Measurements from ENCODE around the gene OR1A2. TPM values are rescaled to one million over a fixed set of nuclear protein-coding genes. Genes with fewer than 3 reads are reported as not detected.

Gene OR1A2, protein sequence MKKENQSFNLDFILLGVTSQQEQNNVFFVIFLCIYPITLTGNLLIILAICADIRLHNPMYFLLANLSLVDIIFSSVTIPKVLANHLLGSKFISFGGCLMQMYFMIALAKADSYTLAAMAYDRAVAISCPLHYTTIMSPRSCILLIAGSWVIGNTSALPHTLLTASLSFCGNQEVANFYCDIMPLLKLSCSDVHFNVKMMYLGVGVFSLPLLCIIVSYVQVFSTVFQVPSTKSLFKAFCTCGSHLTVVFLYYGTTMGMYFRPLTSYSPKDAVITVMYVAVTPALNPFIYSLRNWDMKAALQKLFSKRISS
- not detected in 2 replicates for total RNA-seq

DNA sequence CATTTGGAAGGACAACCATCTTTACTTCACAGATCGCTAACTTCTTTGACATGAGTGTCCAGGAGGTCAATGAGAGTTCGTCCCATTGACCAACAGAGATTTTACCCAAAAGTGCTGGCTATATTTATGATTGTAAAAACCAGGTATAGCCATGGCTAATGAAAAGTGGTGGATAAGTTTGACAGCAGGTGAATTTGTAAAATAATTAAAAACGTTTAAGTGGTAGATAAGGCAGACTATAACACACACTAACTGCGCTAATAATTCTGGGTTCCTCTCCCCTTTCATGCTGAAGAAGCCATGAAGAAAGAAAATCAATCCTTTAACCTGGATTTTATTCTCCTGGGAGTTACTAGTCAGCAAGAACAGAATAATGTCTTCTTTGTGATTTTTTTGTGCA lies at the start of gene OR1A2:
TSS of gene OR1A2 (plus strand) at position 301 of the 400 bp plus-strand sequence. CDS start at position 301, 0 bp downstream.
- no peak within 1 kb of the TSS for H3K4me3 ChIP-seq (ENCODE audit: low read depth, low read length)
- no peak for DNase-seq (ENCODE audit: low read depth)
- TF ChIP-seq, protein P1, sequence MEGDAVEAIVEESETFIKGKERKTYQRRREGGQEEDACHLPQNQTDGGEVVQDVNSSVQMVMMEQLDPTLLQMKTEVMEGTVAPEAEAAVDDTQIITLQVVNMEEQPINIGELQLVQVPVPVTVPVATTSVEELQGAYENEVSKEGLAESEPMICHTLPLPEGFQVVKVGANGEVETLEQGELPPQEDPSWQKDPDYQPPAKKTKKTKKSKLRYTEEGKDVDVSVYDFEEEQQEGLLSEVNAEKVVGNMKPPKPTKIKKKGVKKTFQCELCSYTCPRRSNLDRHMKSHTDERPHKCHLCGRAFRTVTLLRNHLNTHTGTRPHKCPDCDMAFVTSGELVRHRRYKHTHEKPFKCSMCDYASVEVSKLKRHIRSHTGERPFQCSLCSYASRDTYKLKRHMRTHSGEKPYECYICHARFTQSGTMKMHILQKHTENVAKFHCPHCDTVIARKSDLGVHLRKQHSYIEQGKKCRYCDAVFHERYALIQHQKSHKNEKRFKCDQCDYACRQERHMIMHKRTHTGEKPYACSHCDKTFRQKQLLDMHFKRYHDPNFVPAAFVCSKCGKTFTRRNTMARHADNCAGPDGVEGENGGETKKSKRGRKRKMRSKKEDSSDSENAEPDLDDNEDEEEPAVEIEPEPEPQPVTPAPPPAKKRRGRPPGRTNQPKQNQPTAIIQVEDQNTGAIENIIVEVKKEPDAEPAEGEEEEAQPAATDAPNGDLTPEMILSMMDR (conservative IDR thresholded peaks at IDR 0.05; ENCODE audit: low read depth, low read length), result no peak

DNA sequence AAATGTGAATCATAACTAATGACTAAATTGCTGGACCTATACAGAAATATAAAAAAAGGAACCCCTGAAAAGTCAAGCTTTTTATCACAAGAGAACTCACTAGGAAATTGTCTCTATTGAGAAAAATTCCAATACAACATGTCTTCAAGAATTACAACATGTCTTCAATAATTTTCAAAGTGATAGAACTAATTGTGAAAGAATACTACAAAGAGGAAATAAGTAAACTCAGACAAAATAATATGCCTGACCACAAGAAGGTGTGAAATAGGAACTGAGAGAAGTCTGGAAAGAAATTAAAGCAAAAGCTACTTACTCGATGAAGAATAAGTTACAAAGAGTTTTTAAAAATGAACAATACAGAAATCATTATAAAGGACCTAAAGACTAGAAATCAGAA lies 40.1 kb upstream of the OR1A2 start:
- no peak overlapping the region for H3K4me3 ChIP-seq (ENCODE audit: low read depth, low read length)
- TF ChIP-seq, protein P1 (conservative IDR thresholded peaks at IDR 0.05; ENCODE audit: low read depth, low read length), result no peak
- DNase-seq (ENCODE audit: low read depth), result no peak

DNA sequence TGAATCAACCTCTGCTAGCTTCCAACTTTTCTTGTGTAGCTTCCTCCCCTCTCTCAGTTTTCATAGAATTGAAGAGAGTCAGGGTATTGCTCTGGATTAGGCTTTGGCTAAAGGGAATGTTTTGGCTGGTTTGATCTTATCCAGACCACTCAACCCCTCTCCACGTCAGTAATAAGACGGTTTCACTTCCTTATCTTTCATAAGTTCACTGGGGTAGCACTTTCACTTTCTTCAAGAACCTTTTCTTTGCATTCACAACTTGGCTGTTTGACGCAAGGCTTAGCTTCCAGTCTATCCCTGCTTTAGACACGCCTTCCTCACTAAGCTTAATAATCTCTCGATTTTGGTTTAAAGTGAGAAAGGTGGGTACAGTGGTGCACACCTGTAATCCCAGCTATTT lies 29.7 kb upstream of the OR1A2 start:
- H3K4me3 ChIP-seq (ENCODE audit: low read depth, low read length), result no peak overlapping the region
- no peak for DNase-seq (ENCODE audit: low read depth)
- TF ChIP-seq, protein P1 (conservative IDR thresholded peaks at IDR 0.05; ENCODE audit: low read depth, low read length), result no peak

DNA sequence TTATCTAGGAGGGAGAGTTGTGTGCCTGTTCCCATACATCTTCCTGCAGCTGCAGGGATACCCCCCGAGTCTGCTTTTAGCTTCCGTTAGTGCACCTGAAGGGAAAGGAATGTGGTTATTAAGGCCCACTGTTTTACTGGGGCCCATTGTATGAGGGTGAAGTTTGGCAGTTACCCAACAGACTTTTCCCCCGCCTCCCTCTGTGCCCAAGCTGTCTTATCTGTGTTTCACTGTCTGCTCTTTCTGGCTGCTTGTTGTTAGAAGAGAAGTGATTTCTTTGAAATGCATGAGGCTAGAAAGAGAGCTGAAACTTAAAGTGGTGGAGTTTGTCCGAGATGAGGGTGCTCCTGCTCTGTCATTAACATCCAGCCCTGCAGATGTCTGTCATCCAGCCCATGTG lies 7.4 kb upstream of the OR1A2 start:
- no peak for DNase-seq (ENCODE audit: low read depth)
- TF ChIP-seq, protein P1 (conservative IDR thresholded peaks at IDR 0.05; ENCODE audit: low read depth, low read length), result no peak
- H3K4me3 ChIP-seq (ENCODE audit: low read depth, low read length), result no peak overlapping the region

DNA sequence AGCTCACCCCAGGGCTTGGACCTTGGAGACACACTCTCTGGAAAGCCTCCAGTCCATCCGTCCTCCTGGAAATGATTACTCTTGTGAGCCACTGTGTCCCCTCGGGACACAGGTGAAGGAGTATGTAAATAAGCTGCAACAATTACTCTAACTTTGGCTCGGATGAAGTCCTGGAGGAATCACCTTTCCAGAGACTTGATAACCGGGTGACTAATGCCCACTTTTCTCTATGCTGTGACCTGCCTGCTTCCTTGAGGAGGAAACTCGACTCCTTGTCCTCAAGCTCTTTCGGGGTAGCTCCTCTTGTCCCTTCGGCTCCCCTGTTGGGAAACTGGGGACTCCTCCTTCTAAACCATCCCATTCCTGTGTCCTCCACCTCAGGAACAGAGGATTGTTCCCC lies 10.0 kb downstream of the OR1A2 start, which contains the start of gene OR1A1:
TSS of gene OR1A1 (plus strand) at position 301 of the 400 bp plus-strand sequence. CDS start 7,954 bp downstream, outside the sequence.
- DNase-seq (ENCODE audit: low read depth), result no peak
- TF ChIP-seq, protein P1 (conservative IDR thresholded peaks at IDR 0.05; ENCODE audit: low read depth, low read length), result no peak
- no peak within 1 kb of the TSS for H3K4me3 ChIP-seq (ENCODE audit: low read depth, low read length)

DNA sequence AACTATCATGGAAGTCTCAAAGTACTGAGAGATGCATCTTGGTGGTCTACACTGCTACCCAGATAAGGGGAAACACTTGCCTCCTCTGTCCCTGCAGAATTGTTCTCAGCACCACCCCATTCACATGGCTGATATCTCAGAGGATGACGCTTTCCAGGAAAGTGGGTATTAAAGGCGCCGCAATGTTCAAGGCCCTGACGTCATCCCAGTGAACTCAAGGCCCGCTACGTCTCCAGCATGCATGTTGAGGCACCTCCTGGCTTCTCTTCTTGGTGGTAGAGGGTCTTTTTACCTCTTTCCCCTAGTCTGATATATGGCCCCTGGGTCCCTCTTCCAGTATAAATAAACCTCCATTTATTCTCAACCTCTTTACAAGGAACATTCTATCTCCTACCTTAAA lies 11.2 kb downstream of the OR1A2 start:
- no peak overlapping the region for H3K4me3 ChIP-seq (ENCODE audit: low read depth, low read length)
- DNase-seq (ENCODE audit: low read depth), result no peak
- TF ChIP-seq, protein P1 (conservative IDR thresholded peaks at IDR 0.05; ENCODE audit: low read depth, low read length), result no peak

DNA sequence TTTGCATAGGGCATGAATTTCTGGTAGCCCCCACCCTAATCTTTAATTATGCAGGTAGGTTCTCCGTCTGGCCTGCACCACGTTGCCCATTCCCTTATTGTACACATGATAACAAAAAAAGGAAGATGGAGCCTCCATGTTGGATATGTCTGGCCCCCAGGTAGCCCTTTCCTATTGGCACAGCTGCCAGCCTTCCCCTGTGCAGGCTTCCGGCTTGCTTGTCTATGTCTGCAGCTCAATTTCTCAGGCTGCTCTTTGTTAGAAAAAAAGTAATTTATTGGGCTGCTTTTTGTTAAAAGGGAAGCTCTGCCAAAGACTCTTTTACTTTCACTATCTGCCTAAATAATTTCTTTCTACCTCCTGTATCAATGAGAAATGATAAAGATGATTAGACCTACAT lies 15.7 kb downstream of the OR1A2 start:
- TF ChIP-seq, protein P1 (conservative IDR thresholded peaks at IDR 0.05; ENCODE audit: low read depth, low read length), result no peak
- H3K4me3 ChIP-seq (ENCODE audit: low read depth, low read length), result no peak overlapping the region
- no peak for DNase-seq (ENCODE audit: low read depth)
